ENCODE results near the gene ANGPTL4.

DNA sequence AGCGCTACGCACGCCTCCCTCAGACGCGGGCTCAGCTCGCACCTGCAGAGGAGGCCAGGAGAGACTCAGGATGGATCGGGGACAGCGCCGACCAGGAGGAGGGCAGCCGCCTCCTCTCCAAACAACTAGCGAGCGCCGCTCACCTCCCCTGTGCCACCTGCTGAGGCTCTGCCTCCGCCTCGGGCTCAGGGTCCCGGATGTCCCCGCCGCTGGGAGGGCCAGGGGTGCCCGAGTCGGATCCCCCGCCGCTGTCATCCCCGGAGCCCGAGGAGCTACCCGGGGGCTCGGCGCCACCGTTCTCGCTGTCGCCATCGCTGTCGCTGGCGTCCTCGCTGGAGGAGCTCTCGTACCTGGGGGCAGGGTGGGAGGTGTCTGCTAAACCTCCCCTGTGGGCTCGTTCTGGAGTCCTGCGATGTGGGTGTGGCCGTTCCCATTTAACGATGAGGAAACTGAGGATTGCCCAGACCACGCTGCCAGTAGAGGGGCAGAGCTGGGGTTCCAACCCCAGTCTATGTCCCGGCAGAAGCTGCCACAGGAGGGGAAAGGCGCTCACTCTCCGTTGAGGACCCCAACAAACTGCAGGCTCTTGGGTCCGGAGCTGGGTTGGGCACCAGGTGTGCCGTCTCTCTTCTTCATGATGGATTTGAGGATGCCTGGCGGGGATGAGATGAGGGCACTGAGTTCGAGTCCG lies 30.0 kb upstream of the ANGPTL4 start:
- TF ChIP-seq EP300 (IDR thresholded peaks at IDR 0.05; ENCODE audit: borderline replicate concordance): no peak
- no peak for TF ChIP-seq YY1 (IDR thresholded peaks at IDR 0.05; ENCODE audit: low read depth)
- no peak for TF ChIP-seq TCF12 (IDR thresholded peaks at IDR 0.05; ENCODE audit: low read depth)
- TF ChIP-seq, protein P1, sequence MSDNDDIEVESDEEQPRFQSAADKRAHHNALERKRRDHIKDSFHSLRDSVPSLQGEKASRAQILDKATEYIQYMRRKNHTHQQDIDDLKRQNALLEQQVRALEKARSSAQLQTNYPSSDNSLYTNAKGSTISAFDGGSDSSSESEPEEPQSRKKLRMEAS (IDR thresholded peaks at IDR 0.05): no peak
- TF ChIP-seq, protein P2, sequence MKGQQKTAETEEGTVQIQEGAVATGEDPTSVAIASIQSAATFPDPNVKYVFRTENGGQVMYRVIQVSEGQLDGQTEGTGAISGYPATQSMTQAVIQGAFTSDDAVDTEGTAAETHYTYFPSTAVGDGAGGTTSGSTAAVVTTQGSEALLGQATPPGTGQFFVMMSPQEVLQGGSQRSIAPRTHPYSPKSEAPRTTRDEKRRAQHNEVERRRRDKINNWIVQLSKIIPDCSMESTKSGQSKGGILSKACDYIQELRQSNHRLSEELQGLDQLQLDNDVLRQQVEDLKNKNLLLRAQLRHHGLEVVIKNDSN (IDR thresholded peaks at IDR 0.05): no peak
- no peak for TF ChIP-seq ZBTB7A (IDR thresholded peaks at IDR 0.05; ENCODE audit: low read depth)
- no peak for TF ChIP-seq RAD21 (IDR thresholded peaks at IDR 0.05; ENCODE audit: low read depth)
- TF ChIP-seq, protein P3, sequence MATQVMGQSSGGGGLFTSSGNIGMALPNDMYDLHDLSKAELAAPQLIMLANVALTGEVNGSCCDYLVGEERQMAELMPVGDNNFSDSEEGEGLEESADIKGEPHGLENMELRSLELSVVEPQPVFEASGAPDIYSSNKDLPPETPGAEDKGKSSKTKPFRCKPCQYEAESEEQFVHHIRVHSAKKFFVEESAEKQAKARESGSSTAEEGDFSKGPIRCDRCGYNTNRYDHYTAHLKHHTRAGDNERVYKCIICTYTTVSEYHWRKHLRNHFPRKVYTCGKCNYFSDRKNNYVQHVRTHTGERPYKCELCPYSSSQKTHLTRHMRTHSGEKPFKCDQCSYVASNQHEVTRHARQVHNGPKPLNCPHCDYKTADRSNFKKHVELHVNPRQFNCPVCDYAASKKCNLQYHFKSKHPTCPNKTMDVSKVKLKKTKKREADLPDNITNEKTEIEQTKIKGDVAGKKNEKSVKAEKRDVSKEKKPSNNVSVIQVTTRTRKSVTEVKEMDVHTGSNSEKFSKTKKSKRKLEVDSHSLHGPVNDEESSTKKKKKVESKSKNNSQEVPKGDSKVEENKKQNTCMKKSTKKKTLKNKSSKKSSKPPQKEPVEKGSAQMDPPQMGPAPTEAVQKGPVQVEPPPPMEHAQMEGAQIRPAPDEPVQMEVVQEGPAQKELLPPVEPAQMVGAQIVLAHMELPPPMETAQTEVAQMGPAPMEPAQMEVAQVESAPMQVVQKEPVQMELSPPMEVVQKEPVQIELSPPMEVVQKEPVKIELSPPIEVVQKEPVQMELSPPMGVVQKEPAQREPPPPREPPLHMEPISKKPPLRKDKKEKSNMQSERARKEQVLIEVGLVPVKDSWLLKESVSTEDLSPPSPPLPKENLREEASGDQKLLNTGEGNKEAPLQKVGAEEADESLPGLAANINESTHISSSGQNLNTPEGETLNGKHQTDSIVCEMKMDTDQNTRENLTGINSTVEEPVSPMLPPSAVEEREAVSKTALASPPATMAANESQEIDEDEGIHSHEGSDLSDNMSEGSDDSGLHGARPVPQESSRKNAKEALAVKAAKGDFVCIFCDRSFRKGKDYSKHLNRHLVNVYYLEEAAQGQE (IDR thresholded peaks at IDR 0.05; ENCODE audit: low read depth): no peak
- no peak for TF ChIP-seq CEBPB (IDR thresholded peaks at IDR 0.05)
- no peak for TF ChIP-seq NFIC (IDR thresholded peaks at IDR 0.05)
- TF ChIP-seq TAF1 (IDR thresholded peaks at IDR 0.05; ENCODE audit: low read depth): no peak
- TF ChIP-seq EGR1 (IDR thresholded peaks at IDR 0.05): no peak
